Endometrial microvascular endothelial cells (primary cell): ENCODE data around the gene CRIP1. TPM values are rescaled to one million over a fixed set of nuclear protein-coding genes. Genes with fewer than 3 reads are reported as not detected.

ENCODE experiments used
- in situ Hi-C: cut with HindIII; loops from 2 replicates; pipeline ENCODE4 v1.10.0; 2017; ENCODE audit warnings: low sequenced_read_pairs, low pct_unique_long_range_greater_than_20kb; ENCODE audit errors: inconsistent ontology term
- total RNA-seq: library from RNA; depleted of rRNA; stranded (reverse); fragments of >200 nt; gene quantifications from one replicate; pipeline ENCODE4 v1.2.3, GENCODE V29; 2015; ENCODE audit errors: inconsistent ontology term

CRIP1 gene
- not detected for total RNA-seq

GRCh38 chr14:105486163-105486973 lies at the start of gene CRIP1:
TSS of gene CRIP1 (plus strand) at chr14:105486886. CDS start at chr14:105487260, 374 bp downstream.
- in situ Hi-C loops, result no loop called here

GRCh38 chr14:105436891-105437722 lies 49.6 kb upstream of the CRIP1 start:
- in situ Hi-C loops, result no loop called here

- in situ Hi-C loops, result no loop called here
These were observed 48.8 kb upstream of the CRIP1 start for GRCh38 chr14:105437723-105438500.

- in situ Hi-C loops, result no loop called here
These were observed 47.5 kb upstream of the CRIP1 start for GRCh38 chr14:105439179-105439578.

GRCh38 chr14:105439710-105440553 lies 46.8 kb upstream of the CRIP1 start:
- in situ Hi-C loops, result no loop called here

GRCh38 chr14:105440554-105440900 lies 46.2 kb upstream of the CRIP1 start:
- in situ Hi-C loops, result no loop called here

- in situ Hi-C loops, result no loop called here
These were observed 45.7 kb upstream of the CRIP1 start for GRCh38 chr14:105440992-105441391.

GRCh38 chr14:105442125-105442524 lies 44.6 kb upstream of the CRIP1 start:
- in situ Hi-C loops, result no loop called here

GRCh38 chr14:105442834-105443233 lies 43.9 kb upstream of the CRIP1 start:
- in situ Hi-C loops, result no loop called here

GRCh38 chr14:105444859-105445258 lies 41.8 kb upstream of the CRIP1 start:
- in situ Hi-C loops, result no loop called here

- in situ Hi-C loops, result no loop called here
These were observed 41.4 kb upstream of the CRIP1 start for GRCh38 chr14:105445290-105445689.

GRCh38 chr14:105445901-105446845 lies 40.5 kb upstream of the CRIP1 start:
- in situ Hi-C loops, result no loop called here

- in situ Hi-C loops, result no loop called here
These were observed 39.7 kb upstream of the CRIP1 start for GRCh38 chr14:105446971-105447370.

GRCh38 chr14:105447651-105448640 lies 38.7 kb upstream of the CRIP1 start:
- in situ Hi-C loops, result no loop called here

- in situ Hi-C loops, result no loop called here
These were observed 38.0 kb upstream of the CRIP1 start for GRCh38 chr14:105448706-105449111.
